ENCODE measurements around the gene MARVELD3. TPM values are rescaled to one million over a fixed set of nuclear protein-coding genes. Genes with fewer than 3 reads are reported as not detected.

Gene MARVELD3
- total RNA-seq (2022; extraction: Qiagen RNA extraction; ENCODE audit: low read depth) = 0.08 to 0.52 TPM (median 0.41 TPM) in 4 of 5 replicates, not detected in the other

DNA sequence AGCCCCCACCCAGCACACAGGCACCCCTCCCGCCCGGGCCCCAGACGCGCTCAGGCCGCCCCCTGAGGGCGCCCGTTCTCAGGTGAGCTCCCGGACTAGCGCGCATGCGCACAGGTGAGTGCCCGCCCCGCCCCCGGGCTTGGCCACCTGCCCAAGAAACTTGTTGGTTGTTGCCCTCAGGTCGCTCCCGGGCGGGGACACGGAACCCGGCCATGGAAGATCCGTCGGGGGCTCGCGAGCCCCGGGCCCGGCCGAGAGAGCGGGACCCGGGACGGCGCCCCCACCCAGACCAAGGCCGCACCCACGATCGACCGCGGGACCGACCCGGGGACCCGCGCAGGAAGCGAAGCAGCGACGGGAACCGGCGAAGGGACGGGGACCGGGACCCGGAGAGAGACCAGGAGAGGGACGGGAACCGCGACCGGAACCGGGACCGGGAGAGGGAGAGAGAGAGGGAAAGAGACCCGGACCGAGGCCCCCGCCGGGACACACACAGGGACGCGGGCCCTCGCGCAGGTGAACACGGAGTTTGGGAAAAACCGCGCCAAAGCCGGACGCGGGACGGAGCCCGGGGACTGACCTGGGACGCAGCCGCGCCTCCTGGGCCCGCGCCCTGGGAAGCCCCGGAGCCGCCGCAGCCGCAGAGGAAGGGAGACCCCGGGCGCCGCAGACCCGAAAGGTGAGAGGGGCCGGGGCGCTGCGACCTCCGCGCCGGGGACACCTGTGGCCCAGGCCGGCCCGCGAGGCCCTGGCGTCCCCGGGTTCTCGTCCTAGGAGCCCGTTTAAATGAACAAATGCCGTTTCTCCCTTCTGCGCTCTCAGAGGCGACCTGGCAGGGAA is at the start of gene MARVELD3:
MARVELD3 (plus strand) TSS at position 167 of the 840 bp plus-strand sequence; CDS start at position 213, 46 bp downstream.

GRCh38 chr16:71576971-71577370 is 49.0 kb upstream of the MARVELD3 start, which contains the start of gene TAT:
TAT (minus strand) TSS chr16:71577092; CDS start chr16:71576415, 677 bp downstream.

Other genes starting within 250 kb of the MARVELD3 start
- gene TLE7, start 184.1 kb upstream of the MARVELD3 start, total RNA-seq (2022; extraction: Qiagen RNA extraction; ENCODE audit: low read depth) = not detected in 5 replicates
- gene ZNF23, start 163.9 kb upstream of the MARVELD3 start, total RNA-seq (2022; extraction: Qiagen RNA extraction; ENCODE audit: low read depth) = 4.9 to 9.6 TPM (median 6.0 TPM) in 5 replicates
- 1.5 to 4.1 TPM (median 2.1 TPM) in 5 replicates for gene ZNF19, start 136.9 kb upstream of the MARVELD3 start, total RNA-seq (2022; extraction: Qiagen RNA extraction; ENCODE audit: low read depth)
- not detected in 5 replicates for gene CHST4, start 99.8 kb upstream of the MARVELD3 start, total RNA-seq (2022; extraction: Qiagen RNA extraction; ENCODE audit: low read depth)
- 0.04 TPM in 1 of 5 replicates, not detected in the others for gene TAT, start 49.1 kb upstream of the MARVELD3 start, total RNA-seq (2022; extraction: Qiagen RNA extraction; ENCODE audit: low read depth)
- gene PHLPP2, start 98.5 kb downstream of the MARVELD3 start, total RNA-seq (2022; extraction: Qiagen RNA extraction; ENCODE audit: low read depth) = 8.2 to 11.9 TPM (median 9.8 TPM) in 5 replicates
- 47.9 to 60.1 TPM (median 49.0 TPM) in 5 replicates for gene AP1G1, start 182.7 kb downstream of the MARVELD3 start, total RNA-seq (2022; extraction: Qiagen RNA extraction; ENCODE audit: low read depth)
- gene ATXN1L, start 219.8 kb downstream of the MARVELD3 start, total RNA-seq (2022; extraction: Qiagen RNA extraction; ENCODE audit: low read depth) = 13.5 to 19.6 TPM (median 16.3 TPM) in 5 replicates